Stimulated activated CD4-positive, alpha-beta T cell treated with anti-CD3 and anti-CD28 coated beads, TNF-alpha, amount 100 ng/mL, for 24 hours (primary cell): ENCODE data around the gene MEDAG.

ENCODE experiments used
- DNase-seq, 3 experiments: peaks; one replicate each; pipeline ENCODE4 v3.0.0-alpha.2; 2020; ENCODE audit warnings: low read depth in 3 of 3

Gene MEDAG

GRCh38 chr13:30957258-30957943 lies 51.3 kb downstream of the MEDAG start:
- no peak for DNase-seq

DNA sequence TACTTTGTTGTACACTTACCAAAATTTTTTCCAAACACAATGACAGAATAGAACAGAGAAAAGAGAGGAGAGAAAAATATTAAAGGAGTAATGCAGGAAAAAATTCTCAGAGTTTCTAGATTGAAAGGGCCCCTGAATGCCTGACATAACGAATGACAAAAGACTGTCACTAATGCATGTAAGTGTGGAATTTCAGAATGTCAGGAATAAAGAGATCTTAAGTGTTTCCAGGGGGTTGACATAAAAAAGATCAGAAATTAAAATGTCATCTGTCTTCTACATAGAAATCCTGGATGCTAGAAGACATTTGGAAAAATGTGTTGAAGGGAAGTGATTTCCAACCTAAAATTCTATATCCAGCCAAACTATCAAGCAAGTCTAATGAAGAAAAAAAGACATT lies 53.6 kb downstream of the MEDAG start:
- DNase-seq = no peak

DNA sequence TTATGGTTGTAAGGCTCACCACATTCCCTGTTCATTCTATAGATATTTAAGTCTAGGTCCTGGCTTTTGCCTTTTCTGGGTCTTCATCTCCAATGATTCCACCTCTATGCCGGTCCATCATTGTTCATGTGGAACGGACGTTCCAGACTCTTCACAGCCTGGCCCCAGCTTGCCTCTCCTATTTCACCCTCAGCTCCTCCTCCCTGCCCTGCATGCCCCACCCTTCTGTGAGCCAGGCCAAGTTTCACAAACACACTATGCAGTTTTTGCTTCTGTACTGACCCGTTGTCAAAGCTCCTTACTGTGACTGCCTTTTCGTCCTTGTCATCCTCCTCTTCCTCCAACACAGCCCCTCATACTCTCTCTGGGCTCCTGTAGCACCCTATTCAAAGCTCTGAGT lies 57.7 kb downstream of the MEDAG start:
- DNase-seq = no peak

DNA sequence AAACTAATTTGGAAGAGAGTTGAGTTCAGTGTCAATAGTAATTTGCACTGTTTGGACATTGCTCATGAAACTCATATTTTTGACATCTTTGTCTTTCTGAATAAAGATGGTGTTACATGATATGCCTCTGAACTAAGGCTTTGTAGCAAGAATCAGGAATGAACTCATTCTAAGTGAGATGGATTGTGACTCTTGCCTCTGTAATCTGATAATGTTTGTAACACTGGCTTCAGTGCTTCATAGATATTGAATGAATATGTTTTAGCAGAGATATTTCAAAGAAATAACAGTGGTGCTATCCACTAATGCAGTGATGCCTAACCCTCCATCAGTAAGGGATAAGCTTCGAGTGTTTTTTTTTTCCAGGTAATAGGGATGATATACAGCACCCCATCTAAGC lies 59.3 kb downstream of the MEDAG start:
- DNase-seq = no peak

GRCh38 chr13:30966101-30966500 lies 60.0 kb downstream of the MEDAG start:
- DNase-seq = no peak

GRCh38 chr13:30968846-30969245 lies 62.8 kb downstream of the MEDAG start:
- no peak for DNase-seq

GRCh38 chr13:30971575-30971974 lies 65.5 kb downstream of the MEDAG start:
- no peak for DNase-seq

- no peak for DNase-seq
Observed at GRCh38 chr13:30972888-30973377, 66.9 kb downstream of the MEDAG start.

- no peak for DNase-seq
Observed at GRCh38 chr13:30974350-30974749, 68.3 kb downstream of the MEDAG start.
